IMR-90 (cell line): Measurements from ENCODE around the gene HRH3. TPM values are rescaled to one million over a fixed set of nuclear protein-coding genes. Genes with fewer than 3 reads are reported as not detected.

Experiments
- ATAC-seq: fragments of 200-7000 bp; cut with Tn5 transposase; 2 replicates; pipeline ENCODE4 v1.9.1; 2020; ENCODE audit warnings: low read depth, mild to moderate bottlenecking, moderate library complexity
- BruUV-seq: library from RNA; stranded (reverse); fragments of 400-500 nt; replicated peaks from 2 replicates; lab custom pipeline; 2021; lab: Mats Ljungman, UMichigan
- CTCF ChIA-PET: fragments of 300-600 bp; formaldehyde crosslinking; extraction: SDS; loops from one replicate; lab custom pipeline; 2021; ENCODE audit warnings: antibody characterized with exemption; lab: Yijun Ruan, JAX
- POLR2A ChIA-PET: fragments of 300-600 bp; sonication (Branson Sonifier 250); formaldehyde crosslinking; loops from one replicate; lab custom pipeline; 2022; ENCODE audit warnings: antibody characterized with exemption; ENCODE audit not compliant: unreplicated experiment; lab: Charles Lee
- DNase-seq: peaks from one replicate; pipeline ENCODE4 v3.0.0; 2013
- H2AFZ ChIP-seq: replicated peaks from 2 replicates; pipeline ENCODE3; 2013; ENCODE audit warnings: low read length, mild to moderate bottlenecking; ENCODE audit not compliant: poor library complexity
- H2AK5ac ChIP-seq: 2 replicates; pipeline ENCODE4 v1.6.1; 2013; ENCODE audit warnings: low read depth, low read length, inconsistent platforms
- H2AK9ac ChIP-seq: replicated peaks from 2 replicates; pipeline ENCODE3; 2013; ENCODE audit warnings: mild to moderate bottlenecking, low read depth, low read length, moderate library complexity; ENCODE audit not compliant: poor library complexity
- H2BK120ac ChIP-seq: 2 replicates; pipeline ENCODE4 v1.6.1; 2013; ENCODE audit warnings: low read depth, low read length, inconsistent platforms
- H2BK15ac ChIP-seq: 3 replicates; pipeline ENCODE4 v1.6.1; 2013; ENCODE audit warnings: low read depth, low read length, inconsistent platforms
- H2BK20ac ChIP-seq: 2 replicates; pipeline ENCODE4 v1.6.1; 2013; ENCODE audit warnings: low read depth, mild to moderate bottlenecking, inconsistent platforms, low read length, moderate library complexity
- H2BK5ac ChIP-seq: 2 replicates; pipeline ENCODE4 v1.6.1; 2013; ENCODE audit warnings: mild to moderate bottlenecking, low read depth, low read length, inconsistent platforms; ENCODE audit not compliant: poor library complexity, severe bottlenecking
- H3K14ac ChIP-seq: replicated peaks from 2 replicates; pipeline ENCODE4 v1.6.1; 2013; ENCODE audit warnings: low read depth, low read length, inconsistent platforms
- H3K18ac ChIP-seq: 2 replicates; pipeline ENCODE4 v1.6.1; 2013; ENCODE audit warnings: low read depth, low read length, control low read depth
- H3K23ac ChIP-seq: 2 replicates; pipeline ENCODE4 v1.6.1; 2013; ENCODE audit warnings: low read depth, low read length, inconsistent platforms
- H3K27ac ChIP-seq: 2 replicates; pipeline ENCODE4 v1.5.1; 2013; ENCODE audit warnings: mild to moderate bottlenecking, control low read depth, low read length; ENCODE audit not compliant: insufficient read depth
- H3K27me3 ChIP-seq: 2 replicates; pipeline ENCODE4 v1.6.1; 2013; ENCODE audit warnings: low read length; ENCODE audit not compliant: control insufficient read depth, insufficient read depth
- H3K36me3 ChIP-seq: 2 replicates; pipeline ENCODE4 v1.6.1; 2013; ENCODE audit warnings: low read length, mixed read lengths; ENCODE audit not compliant: control insufficient read depth, insufficient read depth
- H3K4ac ChIP-seq: 2 replicates; pipeline ENCODE4 v1.6.1; 2013; ENCODE audit warnings: low read depth, low read length, inconsistent platforms
- H3K4me1 ChIP-seq: 2 replicates; pipeline ENCODE4 v1.6.1; 2013; ENCODE audit warnings: low read length, mixed read lengths; ENCODE audit not compliant: control insufficient read depth, insufficient read depth
- H3K4me2 ChIP-seq: 2 replicates; pipeline ENCODE4 v1.6.1; 2013; ENCODE audit warnings: low read depth, mild to moderate bottlenecking, control low read depth, low read length, moderate library complexity
- H3K4me3 ChIP-seq: 2 replicates; pipeline ENCODE4 v1.5.1; 2013; ENCODE audit warnings: low read depth, mild to moderate bottlenecking, control low read depth, low read length, moderate library complexity; ENCODE audit not compliant: insufficient read depth
- H3K56ac ChIP-seq: 2 replicates; pipeline ENCODE4 v1.6.1; 2013; ENCODE audit warnings: low read length, inconsistent platforms; ENCODE audit not compliant: insufficient read depth; ENCODE audit errors: extremely low read depth
- H3K79me1 ChIP-seq, 2 experiments: 2 replicates each; pipeline ENCODE4 v1.6.1; 2013; ENCODE audit warnings: low read length in 2 of 2, inconsistent platforms in 1 of 2, low read depth in 1 of 2
- H3K9ac ChIP-seq: 2 replicates; pipeline ENCODE4 v1.6.1; 2013; ENCODE audit warnings: low read depth, low read length, control low read depth
- H3K9me1 ChIP-seq: 2 replicates; pipeline ENCODE4 v1.6.1; 2013; ENCODE audit warnings: low read length, inconsistent platforms; ENCODE audit not compliant: insufficient read depth
- H3K9me3 ChIP-seq: 2 replicates; pipeline ENCODE4 v1.6.1; 2013; ENCODE audit warnings: low read length; ENCODE audit not compliant: control insufficient read depth, insufficient read depth
- H4K20me1 ChIP-seq: 2 replicates; pipeline ENCODE4 v1.6.1; 2013; ENCODE audit warnings: low read length, inconsistent platforms; ENCODE audit not compliant: insufficient read depth
- H4K5ac ChIP-seq: 2 replicates; pipeline ENCODE4 v1.6.1; 2013; ENCODE audit warnings: mild to moderate bottlenecking, low read depth, low read length, control low read depth
- H4K8ac ChIP-seq, 2 experiments: 2 replicates each; pipeline ENCODE4 v1.6.1; 2013; ENCODE audit warnings: low read depth in 2 of 2, low read length in 2 of 2, control low read depth in 1 of 2, inconsistent platforms in 1 of 2
- H4K91ac ChIP-seq: 2 replicates; pipeline ENCODE4 v1.6.1; 2013; ENCODE audit warnings: low read depth, low read length, inconsistent platforms; ENCODE audit not compliant: insufficient read depth
- CEBPB ChIP-seq: IDR thresholded peaks from 2 replicates; pipeline ENCODE4 v1.6.1; 2012; ENCODE audit warnings: low read depth, low read length, improper control_type of control experiment
- CHD1 ChIP-seq: IDR thresholded peaks from 2 replicates; pipeline ENCODE4 v1.6.1; 2012; ENCODE audit warnings: low read depth, low read length, improper control_type of control experiment
- CTCF ChIP-seq: conservative IDR thresholded peaks from 2 replicates; pipeline ENCODE4 v1.5.1; 2012; ENCODE audit warnings: mild to moderate bottlenecking, low read depth, low read length, improper control_type of control experiment
- MAZ ChIP-seq: IDR thresholded peaks from 2 replicates; pipeline ENCODE4 v1.6.1; 2012; ENCODE audit warnings: low read depth, mild to moderate bottlenecking, low read length, improper control_type of control experiment, moderate library complexity, borderline replicate concordance
- MXI1 ChIP-seq: IDR thresholded peaks from 2 replicates; pipeline ENCODE4 v1.6.1; 2012; ENCODE audit warnings: low read depth, mild to moderate bottlenecking, low read length, moderate library complexity, borderline replicate concordance
- POLR2A ChIP-seq: IDR thresholded peaks from 2 replicates; pipeline ENCODE4 v1.6.1; 2012; ENCODE audit warnings: mild to moderate bottlenecking, low read depth, low read length
- RFX5 ChIP-seq: IDR thresholded peaks from 2 replicates; pipeline ENCODE4 v1.8.0; 2012; ENCODE audit warnings: low read depth, mild to moderate bottlenecking, low read length, moderate library complexity
- SMC3 ChIP-seq: fragments of 150-350 bp; IDR thresholded peaks from 2 replicates; pipeline ENCODE4 v1.6.1; 2016; ENCODE audit warnings: low read depth, mild to moderate bottlenecking, antibody characterized with exemption, low read length, moderate library complexity
- USF2 ChIP-seq: fragments of 150-350 bp; IDR thresholded peaks from 2 replicates; pipeline ENCODE4 v1.6.1; 2017; ENCODE audit warnings: mild to moderate bottlenecking, antibody characterized with exemption, low read length, low read depth
- WGBS, 2 experiments: methylation state at CpG; one replicate each; pipeline versions ENCODE4 v1.1.5 to v1.1.7; 2013; ENCODE audit warnings: missing lambda C conversion rate in 2 of 2; ENCODE audit not compliant: insufficient read length in 1 of 2; ENCODE audit errors: extremely low coverage in 2 of 2; 5-methylcytosine and 5-hydroxymethylcytosine counted together
- dilution Hi-C: fragments of 300-500 bp; cut with HindIII; formaldehyde crosslinking; loops from one replicate; pipeline ENCODE4 v1.14.3; 2018; ENCODE audit warnings: low sequenced_read_pairs; ENCODE audit not compliant: unreplicated experiment
- in situ Hi-C: fragments of 300-500 bp; cut with MboI; formaldehyde crosslinking; loops from 3 replicates; pipeline ENCODE4 v1.14.3; 2019; ENCODE audit warnings: low sequenced_read_pairs, inconsistent platforms, mixed read lengths
- intact Hi-C: fragments of 100-400 bp; cut with micrococcal nuclease; formaldehyde crosslinking; loops from 2 replicates; pipeline ENCODE4 v1.10.0; 2022
- polyA plus RNA-seq, 3 experiments: library from polyadenylated mRNA; depleted of rRNA; stranded (reverse); fragments of >200 nt; gene quantifications; 2 replicates each; pipeline ENCODE4 v1.2.3, GENCODE V29; 2012; ENCODE audit warnings: low replicate concordance in 1 of 3
- total RNA-seq: library from RNA; depleted of rRNA; stranded (reverse); fragments of >200 nt; gene quantifications from 2 replicates; pipeline ENCODE4 v1.2.3, GENCODE V29; 2012

The HRH3 gene
- total and polyA plus RNA-seq, 2 of the 4 experiments (the other 2 are of a cell fraction) = not detected

DNA sequence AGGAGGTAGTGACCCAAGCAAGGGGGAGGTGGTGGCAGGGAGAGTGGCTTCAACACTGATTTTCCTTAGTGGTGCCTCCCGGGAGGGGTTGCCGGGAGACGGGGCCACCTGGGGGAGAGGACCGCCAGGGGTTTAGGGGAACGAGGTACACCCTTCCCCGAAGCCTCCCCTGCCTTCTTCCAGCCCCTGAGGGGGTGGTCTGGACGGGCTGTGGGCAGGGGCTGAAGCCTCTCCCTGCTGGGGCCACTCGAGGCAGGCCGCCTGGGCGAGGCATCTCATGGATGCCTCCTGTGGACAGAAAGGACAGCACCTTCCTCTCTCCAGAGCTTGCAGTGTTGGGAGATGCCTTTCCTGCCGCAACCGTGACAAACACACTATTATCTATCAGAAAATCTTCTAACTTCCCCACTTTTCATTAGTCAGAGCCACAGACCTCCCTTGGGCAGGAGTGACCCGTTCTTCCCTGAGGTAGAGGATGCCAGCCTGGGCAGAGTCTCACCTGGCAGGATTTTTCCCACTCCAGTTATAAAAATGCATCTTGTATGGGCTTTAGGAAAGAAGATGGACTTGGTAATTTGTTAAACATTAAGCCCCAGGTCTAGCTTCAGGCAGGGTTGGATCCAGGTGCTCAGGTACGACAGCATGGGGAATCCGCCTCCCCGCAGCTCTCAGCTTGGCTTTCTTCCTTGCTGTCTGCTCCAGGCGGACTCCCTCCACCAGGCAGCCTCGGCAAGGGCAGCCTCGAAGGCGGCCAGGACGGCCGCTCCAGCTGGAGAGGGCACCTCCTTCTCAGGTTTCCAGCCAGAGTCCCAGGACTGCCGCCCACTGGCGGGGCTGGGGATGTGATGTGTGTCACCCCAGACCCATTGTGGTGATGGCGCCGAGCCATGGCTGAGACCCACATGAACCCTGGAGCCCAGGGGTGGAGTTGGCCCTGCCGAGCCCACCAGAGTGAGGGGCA is 11.0 kb downstream of the HRH3 start:
- Histone ChIP-seq H3K23ac (no peak overlapping the region), H4K91ac (no peak overlapping the region), H3K4ac (no peak overlapping the region), H2AK9ac (no peak overlapping the region), H2BK5ac (no peak overlapping the region), H3K4me2 (no peak overlapping the region), H3K14ac (no peak overlapping the region), H3K27ac (no peak overlapping the region), H3K79me1 (no peaks in the 10 kb centered on the region; a peak in 1 of 4 replicates), H3K9me3 (no peaks in the 10 kb centered on the region), H3K4me3 (no peak overlapping the region), H4K20me1 (peaks cover 4% of the 10 kb centered on the region), H2AK5ac (no peak overlapping the region), H2BK20ac (no peak overlapping the region), H2AFZ (no peak overlapping the region), H3K4me1 (no peaks in the 10 kb centered on the region), H3K9ac (no peak overlapping the region), H4K5ac (no peak overlapping the region), H3K18ac (no peak overlapping the region), H2BK120ac (no peak overlapping the region), H3K9me1 (no peaks in the 10 kb centered on the region), H3K56ac (no peak overlapping the region), H3K27me3 (peaks cover 20% of the 10 kb centered on the region), H4K8ac (no peak overlapping the region), H2BK15ac (no peak overlapping the region), H3K36me3 (no peaks in the 10 kb centered on the region)
- in situ Hi-C loops = no loop called here
- TF ChIP-seq CHD1 (no peak), CEBPB (no peak), SMC3 (no peak), MAZ (no peak), POLR2A (no peak), USF2 (no peak), RFX5 (no peak), CTCF (no peak), MXI1 (no peak)
- WGBS, 2 experiments = 48% methylated on average over 6 of the region's 27 CpGs; no CpG with 5 or more reads in 1 of the 2 experiments
- CTCF ChIA-PET = no interaction called here
- BruUV-seq = no TSS peak
- intact Hi-C loops = no loop called here
- ATAC-seq (peak; percentile 28; the same call in 1 of the 2 replicates), DNase-seq (no peak)
- dilution Hi-C loops = no loop called here
- POLR2A ChIA-PET = no interaction called here
